DMS53 (cell line): ENCODE results near the gene BMPER.

ENCODE experiments used
- DNase-seq: peaks from one replicate; lab custom pipeline; 2025; lab: John Stamatoyannopoulos, UW

BMPER gene

DNA sequence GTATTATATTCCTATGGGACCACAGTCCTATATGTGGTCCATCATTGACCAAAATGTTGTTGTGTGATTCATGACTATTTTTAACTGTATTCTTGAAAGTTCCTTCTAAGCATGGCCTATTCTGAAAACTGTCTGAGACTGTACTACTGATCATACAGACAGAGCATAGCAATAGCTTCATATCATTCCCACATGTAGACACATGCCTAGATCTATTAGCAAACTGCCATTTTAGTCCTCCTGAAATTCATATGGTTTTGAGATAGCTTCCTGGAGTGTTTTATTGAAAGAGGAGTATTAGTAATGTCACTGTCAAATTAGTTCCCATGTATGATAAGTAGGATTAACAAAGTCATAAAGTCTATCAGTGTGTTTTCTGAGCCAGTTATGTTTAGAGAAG, 157.5 kb downstream of the BMPER start:
- DNase-seq: no peak

DNA sequence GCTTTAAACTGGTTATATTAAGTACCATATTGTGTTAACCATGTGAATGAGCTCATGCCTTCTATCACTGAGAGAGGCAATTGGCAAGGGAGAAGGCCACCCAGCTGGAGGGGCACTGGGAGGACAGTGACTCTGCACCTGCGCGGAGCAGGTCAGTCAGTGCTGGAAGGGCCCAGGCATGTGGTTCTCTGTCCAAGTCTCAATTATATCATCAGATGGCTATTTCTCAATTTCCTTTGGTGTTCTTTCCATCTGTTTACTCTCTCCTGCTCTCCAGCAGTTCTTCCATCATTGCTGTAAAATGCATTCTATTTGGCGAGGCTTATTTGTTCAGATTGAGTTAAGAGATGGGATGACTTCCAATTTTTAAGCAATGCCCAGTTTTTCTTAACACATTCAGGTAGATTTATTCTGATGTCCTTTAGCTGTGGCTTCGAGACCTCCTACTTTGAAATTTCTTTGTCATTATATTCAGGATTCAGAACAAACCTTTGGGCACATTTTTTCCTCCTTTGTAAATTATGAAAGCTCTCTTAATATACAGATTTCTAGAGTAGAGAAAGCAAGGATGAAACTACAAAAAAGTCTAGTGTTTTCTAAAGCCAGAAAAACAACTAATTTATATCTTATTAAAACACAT, 159.3 kb downstream of the BMPER start:
- no peak for DNase-seq

DNA sequence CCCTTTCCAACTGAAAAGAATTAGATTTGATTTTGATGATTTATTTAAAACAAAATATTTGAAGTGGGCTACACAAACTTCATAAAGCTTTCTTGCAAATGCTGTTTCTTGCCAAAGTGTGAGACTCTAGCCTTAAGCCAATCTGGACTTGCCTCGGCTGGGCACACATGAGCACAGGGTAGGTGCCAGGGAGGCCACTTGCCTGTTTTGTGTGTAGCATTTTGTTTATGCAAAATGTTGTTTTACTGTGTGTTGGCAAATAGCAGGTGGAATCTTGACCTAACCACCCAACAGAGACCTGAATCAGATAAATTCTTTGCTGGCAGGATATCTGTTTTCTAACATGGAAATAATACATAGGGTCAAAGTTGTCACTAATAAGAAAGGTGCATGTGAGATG, 161.1 kb downstream of the BMPER start:
- no peak for DNase-seq

DNA sequence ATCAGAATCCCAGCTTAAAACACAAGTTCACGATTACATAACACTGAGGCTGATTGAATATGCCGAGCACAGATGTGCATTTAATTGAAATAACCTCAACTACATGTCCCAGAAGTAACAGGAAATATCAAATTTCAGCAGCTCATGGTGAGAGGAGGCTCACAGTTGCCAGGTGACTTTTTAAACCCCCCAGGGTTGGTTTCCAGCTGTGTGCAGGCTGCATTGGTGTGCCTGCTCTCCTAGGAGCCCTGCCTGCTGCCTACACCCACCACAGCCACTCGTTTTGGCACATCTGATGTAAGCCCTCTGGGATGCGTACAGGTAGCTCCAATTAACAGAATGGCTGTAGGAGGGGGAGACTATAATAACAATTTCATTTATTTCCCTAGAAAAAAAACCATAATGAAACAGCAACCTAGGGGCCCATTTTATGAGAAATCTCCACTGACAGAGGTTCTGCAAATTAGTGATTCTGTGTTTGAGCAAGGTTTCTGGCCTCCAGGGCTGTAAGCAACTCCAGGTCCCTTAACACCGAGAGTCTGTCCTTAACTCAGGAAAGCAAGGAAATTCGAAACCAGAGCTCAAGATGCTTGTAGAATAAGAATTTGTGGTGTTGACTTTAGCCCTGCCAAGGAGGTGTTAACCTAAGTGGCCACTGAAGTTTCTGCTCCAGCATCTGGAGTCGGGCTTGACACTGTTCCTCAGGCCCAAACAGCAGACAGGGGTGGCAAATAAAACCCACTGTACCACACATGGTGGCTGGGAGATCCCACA, 161.9 kb downstream of the BMPER start:
- peak; percentile 59 for DNase-seq

DNA sequence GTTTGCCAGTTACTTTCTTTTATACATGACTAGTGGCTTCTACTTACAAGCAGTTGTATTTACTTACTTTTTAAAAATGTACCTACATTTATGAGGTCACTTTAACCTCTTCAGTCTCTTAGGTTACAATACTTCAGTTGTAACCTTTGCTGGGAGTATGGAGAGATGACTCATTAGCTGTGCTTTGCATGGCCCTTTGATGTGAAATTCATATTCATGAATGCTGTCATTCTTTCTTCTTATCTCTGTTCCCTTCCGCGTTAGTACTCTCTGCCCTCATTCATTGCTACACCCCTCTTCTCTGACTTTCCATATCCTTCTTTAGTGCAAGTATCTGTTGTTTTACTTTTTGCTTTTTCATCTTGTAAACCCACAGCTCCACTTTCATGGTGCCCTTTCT, 164.3 kb downstream of the BMPER start:
- peak; percentile 60 for DNase-seq

DNA sequence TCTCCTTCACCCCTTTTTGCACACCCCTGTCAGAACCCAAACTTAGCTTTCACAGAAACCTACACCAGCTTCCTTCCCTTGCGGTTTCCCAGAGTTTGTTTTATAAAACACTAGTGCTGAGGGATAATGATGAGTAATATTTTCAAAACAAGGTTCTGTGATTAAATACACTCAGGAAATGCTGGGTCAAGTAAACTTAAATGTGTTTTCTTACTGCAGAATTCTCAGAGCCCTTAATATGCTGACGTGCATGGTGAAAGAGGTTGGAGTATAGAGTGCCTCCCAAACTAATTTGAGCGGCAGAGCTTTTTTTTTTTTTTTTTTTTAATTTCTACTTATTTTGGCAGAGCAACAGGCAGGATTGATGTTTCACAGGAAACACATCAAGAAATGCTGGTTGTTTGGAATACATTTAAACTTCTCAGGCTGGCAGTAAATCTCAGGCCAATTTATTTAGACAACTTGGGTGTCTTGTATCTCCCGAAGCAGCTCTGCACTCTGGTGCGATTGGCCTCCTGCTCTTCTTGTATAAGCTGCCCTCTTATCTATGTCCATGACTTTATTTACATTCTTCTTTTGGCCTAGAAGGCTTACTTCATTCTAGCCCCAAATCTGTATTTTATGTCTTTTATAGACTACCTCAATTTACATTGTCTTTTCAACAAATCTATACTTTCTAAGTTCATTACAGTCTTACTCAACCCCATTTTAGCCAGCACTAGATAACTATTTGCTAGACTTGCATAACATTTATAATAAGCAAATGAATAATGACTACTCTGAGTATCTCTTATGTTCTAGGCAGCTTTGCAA, 165.4 kb downstream of the BMPER start:
- no peak for DNase-seq

DNA sequence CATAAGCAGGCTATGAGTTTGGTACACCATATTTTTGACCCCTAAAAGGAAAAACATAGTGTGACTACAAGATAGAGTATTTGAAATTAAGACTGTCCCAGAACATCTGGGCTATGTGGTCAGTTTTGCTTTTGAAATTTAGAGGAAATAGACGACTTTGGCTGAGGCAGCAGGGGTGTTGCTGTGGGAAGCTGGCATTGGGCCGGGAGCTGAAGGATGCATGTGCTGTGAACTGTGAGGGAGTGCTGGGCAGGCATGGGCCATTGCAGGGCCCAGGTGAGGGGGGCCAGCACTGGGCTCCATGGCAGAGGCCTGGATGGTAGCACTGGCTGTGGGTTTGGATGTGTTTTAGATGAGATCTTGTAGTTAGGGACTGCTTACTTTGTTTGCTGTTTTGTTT, 168.3 kb downstream of the BMPER start:
- no peak for DNase-seq

DNA sequence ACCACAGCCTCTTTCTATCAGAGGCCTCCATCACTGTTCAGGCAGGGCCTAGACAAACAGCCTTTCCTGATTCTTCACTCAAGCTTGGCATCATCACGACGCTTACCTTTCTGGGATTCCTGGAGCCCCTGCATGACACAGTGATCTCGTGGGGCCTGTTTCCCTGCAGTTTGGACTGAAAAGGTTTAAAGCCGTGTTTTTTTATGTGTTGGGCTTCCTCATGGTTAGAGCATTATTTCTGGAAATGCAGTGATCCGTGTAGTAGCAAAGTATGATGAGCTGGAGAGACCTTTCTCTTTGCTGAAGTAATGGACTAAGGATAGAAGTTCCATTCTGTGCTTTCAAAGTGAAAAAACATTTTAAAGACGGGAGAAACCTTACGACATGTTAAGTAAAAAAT, 169.1 kb downstream of the BMPER start:
- no peak for DNase-seq

DNA sequence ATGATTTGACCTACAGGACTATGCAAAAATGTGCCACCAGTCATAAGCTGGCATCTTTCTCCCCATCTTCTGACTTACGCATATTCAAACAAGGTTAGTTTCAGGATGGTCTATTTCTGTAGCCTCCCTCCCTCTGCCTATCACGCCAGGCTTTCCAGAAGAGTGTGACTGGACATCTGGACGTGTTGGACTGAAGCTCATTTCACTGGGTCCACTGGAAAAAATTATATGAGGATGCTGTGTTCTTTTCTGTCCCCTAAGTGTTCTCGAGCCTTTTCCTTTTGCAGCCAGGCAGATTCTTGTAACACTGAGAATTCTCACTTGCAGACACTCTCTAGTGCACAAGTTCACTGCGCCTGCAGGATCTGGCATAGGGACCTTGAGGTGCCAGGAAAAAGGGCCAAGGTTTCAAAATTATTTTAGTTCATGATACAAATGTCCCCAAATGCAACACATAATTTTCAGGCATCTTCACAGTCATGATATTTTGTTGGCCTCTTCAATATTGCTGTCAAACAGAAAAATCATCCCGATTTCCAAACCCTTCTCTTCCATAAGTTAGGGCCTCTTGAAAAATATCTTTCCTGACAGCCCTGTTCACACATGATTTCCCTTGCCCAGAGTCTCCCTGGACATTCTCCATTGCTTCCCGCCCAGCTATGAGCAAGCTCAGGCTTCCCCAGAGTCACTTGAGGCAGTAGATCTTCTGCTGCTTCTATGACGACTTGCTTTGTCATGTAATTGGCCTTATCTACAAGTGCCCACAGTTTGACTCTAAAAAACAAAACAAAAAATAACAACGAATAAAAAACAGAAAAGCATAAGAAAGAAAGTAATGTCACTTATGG, 170.4 kb downstream of the BMPER start:
- DNase-seq: no peak

DNA sequence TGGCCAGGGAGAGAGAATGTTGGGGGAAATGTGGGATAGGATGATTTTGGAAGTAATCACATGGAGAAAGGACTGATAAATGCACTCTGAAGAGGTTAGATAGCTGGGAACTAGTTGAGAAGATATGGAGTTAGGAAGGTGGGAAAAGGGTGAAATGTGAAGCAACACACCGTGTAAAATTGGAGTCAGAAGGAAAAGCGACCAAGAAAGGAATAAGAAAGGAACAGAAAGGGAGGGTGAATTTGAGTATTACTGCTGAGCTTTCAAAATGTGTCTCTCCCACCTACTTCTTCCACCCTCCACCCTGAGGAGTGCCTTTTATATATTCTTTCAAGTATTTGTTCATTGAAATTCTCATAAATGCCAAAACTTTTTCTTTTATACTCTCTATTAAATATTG, 171.8 kb downstream of the BMPER start:
- no peak for DNase-seq

DNA sequence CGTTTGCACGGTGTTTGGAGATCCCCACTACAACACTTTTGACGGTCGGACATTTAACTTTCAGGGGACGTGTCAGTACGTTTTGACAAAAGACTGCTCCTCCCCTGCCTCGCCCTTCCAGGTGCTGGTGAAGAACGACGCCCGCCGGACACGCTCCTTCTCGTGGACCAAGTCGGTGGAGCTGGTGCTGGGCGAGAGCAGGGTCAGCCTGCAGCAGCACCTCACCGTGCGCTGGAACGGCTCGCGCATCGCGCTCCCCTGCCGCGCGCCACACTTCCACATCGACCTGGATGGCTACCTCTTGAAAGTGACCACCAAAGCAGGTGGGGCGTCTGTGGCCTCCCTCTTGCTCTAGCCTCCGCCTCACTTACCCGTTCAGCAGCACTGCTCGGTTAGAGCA, 173.5 kb downstream of the BMPER start:
- no peak for DNase-seq

DNA sequence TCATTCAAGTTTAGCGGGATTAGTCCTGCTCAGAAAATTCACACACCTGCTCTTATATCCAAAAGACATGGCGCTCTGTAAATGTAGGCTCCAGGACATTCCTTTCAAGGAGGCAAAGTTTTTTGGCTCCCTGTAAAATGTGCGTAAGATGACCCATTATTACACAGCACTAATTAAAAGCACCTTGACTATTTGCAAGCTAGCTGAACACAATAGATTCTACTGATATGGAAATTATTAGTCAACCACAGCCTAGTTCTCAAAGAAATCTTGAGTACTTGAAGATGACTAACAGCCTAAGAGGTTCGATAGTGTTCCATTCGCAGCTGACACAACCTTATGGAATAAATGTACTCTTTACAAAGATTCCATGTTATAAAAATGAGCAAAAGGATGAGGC, 175.2 kb downstream of the BMPER start:
- no peak for DNase-seq

DNA sequence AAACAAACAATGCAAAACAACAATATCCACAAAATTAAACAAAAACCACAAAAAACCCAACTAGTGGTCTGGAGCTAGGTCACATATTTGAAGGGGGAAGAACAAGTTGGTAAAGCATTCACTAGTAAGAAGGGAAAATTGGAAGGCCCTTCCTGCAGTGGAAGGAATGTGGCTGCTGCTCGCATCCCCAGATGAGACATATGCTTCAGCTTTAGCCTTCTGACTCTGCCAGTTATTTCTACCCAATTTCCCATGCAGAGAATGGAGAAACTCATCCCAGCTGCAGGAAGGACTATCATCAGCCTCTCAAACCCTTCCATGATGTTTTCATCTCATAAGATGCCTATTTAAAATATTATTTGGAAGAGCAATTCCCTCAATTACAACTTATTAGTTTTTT, 176.6 kb downstream of the BMPER start:
- DNase-seq: no peak

DNA sequence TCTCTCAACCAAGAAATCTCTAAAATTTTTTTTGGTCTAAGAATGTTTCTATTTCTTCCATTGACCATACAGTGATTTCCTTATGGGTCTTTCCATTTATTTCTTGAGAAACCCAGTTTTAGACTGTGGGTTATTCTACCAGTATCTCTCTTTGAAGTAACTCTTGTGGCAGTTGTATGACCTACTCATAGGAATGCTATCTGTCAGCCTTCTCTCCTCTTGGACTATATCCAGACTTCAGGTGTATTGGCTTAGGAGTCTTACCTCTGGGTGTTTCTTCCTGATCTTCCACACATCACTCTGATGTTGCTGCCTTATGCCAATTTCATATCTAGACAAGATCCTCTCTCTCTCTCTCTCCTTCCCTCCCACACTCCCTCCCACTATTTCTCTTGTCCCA, 178.1 kb downstream of the BMPER start:
- no peak for DNase-seq

DNA sequence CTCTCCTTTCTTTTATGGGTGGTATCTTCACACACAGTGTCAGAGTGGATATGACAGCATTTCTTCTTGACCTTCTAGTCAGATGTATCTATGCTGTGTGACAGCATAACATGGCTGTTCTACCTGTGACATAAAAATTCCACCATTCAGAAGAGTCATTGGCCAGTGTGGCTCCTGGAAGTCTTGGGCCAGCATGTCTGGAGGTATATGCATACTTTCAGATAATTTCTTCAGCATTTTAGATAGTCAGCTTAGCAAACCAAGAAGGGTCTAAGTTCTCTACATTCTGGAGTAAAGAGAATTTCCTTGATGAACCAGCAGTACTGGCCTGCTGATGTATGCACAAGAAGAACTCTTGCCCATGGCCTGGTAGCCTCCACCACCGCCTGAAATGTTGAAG, 179.3 kb downstream of the BMPER start:
- no peak for DNase-seq

DNA sequence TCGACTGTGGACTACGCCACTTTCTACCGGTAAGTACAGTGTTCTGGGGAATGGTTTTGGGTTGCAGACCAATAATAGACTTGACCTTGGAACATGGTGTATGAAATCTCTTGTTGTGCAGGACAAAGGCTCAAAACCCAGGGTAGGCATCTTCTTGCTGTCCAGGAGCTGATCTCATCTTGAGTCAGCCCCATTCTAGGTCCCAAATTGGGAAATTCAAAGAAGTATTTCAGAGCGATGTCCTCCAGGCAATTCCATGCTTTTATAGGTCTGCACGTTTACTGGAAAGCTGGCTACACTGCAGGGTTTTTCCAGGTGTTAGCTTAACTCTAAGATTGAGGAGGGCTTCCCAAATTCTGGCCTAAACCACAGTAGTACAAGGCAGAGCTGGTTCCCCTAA, 180.7 kb downstream of the BMPER start:
- DNase-seq: no peak

DNA sequence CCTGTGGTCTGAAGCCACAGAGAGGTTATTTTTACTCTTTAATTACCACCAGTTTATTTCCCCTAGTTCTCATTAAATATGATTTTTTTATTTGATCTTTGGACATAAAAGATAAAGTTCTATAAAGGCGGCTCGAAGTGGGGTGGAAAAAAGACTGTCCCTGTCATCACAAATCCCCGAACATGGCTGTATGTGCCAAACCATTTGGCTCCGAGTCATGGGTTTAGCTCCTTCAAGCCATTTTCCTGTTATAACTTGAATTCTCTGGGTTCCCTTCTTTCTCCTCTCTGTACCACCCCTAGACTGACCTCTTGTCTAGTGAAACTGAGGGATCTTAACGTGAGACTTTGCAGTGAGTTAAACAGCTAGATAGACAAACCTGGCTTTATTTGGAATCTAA, 181.6 kb downstream of the BMPER start:
- no peak for DNase-seq

DNA sequence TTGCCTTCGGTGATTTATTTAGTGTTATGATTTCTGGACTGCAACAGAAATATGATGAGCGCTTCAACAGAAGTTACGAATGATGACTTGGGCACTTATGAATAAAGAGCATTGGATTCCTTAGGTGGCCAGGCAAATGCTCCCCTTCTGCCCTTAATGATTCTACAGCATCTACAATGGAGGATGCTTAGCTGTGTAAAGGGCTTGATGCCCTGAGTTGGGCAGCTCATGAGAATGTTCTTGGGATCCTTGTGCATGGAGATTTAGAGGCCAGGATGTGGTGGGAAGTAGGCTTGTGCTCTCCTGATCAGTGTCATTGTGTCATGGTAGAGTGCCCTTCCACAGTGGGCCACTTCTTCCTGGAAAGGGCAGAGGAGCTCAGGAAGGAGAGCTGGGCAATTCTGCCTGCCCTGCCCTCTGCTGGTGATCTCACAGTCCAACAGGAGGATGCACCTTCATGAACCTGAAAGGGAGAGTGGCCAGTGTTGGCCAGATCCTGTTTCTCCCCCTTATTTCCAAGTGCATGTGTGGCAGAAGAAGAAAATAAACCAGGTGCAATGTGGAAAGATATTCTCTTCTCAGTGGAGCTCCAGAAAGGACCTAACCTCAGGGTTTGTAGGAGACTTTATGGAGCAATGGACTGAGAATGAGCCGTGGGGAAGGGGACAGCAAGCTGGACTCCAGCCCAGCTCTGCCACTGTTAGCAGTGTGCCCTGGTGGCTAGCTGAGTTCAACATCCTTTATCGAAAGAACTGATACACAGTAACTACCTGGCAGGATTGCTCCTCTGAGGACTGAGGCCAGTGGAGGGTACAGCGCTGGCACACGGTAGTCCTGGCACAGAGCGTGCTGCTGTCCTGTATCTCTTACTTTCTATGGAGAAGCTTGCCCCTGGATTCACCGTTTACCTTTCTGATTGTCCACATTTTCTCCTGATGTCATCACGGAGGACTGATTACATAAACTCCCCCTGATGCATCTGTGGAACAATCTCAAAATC, 182.9 kb downstream of the BMPER start:
- peak; percentile 84 for DNase-seq

DNA sequence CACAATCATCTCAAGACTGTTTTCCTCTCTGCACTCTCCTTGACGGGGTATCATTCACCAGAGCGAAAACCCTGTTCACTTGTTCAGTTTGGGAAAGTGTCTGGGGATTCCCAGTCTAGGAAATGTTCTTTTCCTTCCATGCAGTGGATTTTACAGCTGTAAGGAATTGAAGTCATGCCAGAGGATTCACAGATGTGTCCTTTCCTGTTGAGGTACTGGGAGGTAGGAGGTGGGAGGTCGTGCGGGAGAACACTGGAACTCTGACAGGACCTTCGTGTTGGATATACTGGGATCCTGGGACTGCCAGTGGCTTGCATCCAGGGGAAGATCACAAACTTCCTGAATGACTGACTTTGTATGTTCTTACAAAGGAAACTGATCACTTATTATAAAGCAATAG, 185.5 kb downstream of the BMPER start:
- DNase-seq: no peak

DNA sequence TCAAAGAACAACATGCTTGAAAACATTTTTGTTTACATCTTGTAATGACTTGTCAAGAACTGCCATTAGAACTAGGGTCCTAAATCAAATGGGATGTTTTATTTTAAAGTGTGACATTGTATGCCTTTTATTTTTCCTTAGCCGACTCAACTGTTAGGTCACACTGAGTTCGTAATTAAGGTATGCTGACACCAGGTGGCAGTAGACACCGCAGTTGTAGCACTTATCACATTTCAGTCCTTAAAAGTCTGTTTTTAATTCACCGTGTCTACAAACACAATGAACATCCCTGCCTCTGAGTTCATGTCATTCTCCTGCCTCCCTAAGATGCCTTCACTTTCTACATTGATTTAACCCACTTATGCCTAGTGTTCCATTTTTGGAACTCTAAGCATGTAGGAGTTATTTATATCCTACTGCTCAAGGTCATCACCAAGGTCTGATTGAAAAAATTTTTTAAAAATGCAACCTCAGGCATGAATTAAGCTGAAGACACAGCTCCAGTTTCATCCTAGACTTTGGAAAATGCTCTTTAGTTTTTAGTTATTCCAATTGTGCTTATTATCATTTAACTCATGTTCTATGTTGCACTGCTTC, 186.1 kb downstream of the BMPER start:
- DNase-seq: peak; percentile 87

DNA sequence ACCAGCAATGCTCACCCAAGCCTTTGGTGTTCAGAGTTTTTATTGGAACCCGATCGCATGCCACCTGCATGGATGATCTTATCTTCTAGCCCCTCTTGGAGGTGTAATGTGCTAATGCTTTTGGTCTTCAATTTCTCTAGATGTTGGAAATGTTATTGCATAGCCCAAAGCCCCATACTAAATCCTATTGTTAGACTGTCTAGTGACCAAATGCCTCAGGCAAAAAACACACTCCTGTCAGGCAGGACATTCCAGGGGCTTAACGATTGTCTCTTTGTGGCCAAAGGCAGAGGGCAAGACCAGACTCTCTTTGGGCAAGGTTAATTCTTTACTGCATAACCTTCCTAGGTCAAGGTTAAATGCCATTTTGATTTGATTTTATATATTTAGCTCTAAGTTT, 187.9 kb downstream of the BMPER start:
- no peak for DNase-seq
